HCT116 (cell line): ENCODE measurements around the gene IQSEC3. TPM values are rescaled to one million over a fixed set of nuclear protein-coding genes. Genes with fewer than 3 reads are reported as not detected.

Experiments used
- ATAC-seq: fragments of 200-7000 bp; cut with Tn5 transposase; 2 replicates; pipeline ENCODE4 v1.9.1; 2020; ENCODE audit warnings: mild to moderate bottlenecking, moderate library complexity
- BruUV-seq: library from RNA; stranded (reverse); fragments of 400-500 nt; replicated peaks from 2 replicates; lab custom pipeline; 2021; lab: Mats Ljungman, UMichigan
- CTCF ChIA-PET: fragments of 300-600 bp; sonication (Branson Sonifier 250); formaldehyde crosslinking; loops from one replicate; lab custom pipeline; 2021; ENCODE audit warnings: antibody characterized with exemption; lab: Charles Lee
- POLR2A ChIA-PET: fragments of 300-600, 350-600 bp; sonication (Branson Sonifier 250); formaldehyde crosslinking; loops from one replicate; lab custom pipeline; 2021; ENCODE audit warnings: antibody characterized with exemption; lab: Charles Lee
- RAD21 ChIA-PET, 2 experiments: fragments of 300-600 bp; sonication (Branson Sonifier 250); formaldehyde crosslinking; loops; one replicate each; lab custom pipeline; 2023; ENCODE audit warnings: low total read pairs in 2 of 2; ENCODE audit not compliant: uncharacterized antibody in 2 of 2, unreplicated experiment in 2 of 2, low non-redundant PET in 1 of 2; lab: Charles Lee
- DNase-seq: peaks from one replicate; pipeline ENCODE4 v3.0.0-alpha.2; 2010; ENCODE audit warnings: low read depth, low spot score
- H2AFZ ChIP-seq: fragments of 200-600 bp; shearing (Covaris generic), sonication (generic); 2 replicates; pipeline ENCODE4 v1.6.1; 2017; ENCODE audit warnings: low read depth, mixed run types, mixed read lengths, antibody characterized with exemption, low read length; ENCODE audit not compliant: poor library complexity, severe bottlenecking
- H3K27ac ChIP-seq: 2 replicates; pipeline ENCODE4 v1.5.1; 2012; ENCODE audit warnings: low read depth, low read length
- H3K27me3 ChIP-seq: fragments of 200-600 bp; sonication (generic); 2 replicates; pipeline ENCODE4 v1.6.1; 2016; ENCODE audit warnings: mixed run types, low read length, mixed read lengths; ENCODE audit not compliant: insufficient read depth
- H3K36me3 ChIP-seq, 2 experiments: fragments of 200-500 bp in 1 of 2; fragments of 200-600 bp in 1 of 2; sonication (Bioruptor generic) in 1 of 2; sonication (generic) in 1 of 2; 2 replicates each; pipeline versions ENCODE4 v1.5.1 to v1.6.1; 2014 to 2016; ENCODE audit warnings: low read length in 2 of 2, inconsistent platforms in 1 of 2, mixed read lengths in 1 of 2, mixed run types in 1 of 2; ENCODE audit not compliant: insufficient read depth in 2 of 2, control insufficient read depth in 1 of 2
- H3K4me1 ChIP-seq, 2 experiments: fragments of 200-600 bp in 1 of 2; sonication (generic) in 1 of 2; 2 replicates each; pipeline versions ENCODE4 v1.5.1 to v1.6.1; 2012 to 2017; ENCODE audit warnings: low read length in 2 of 2, inconsistent platforms in 1 of 2, mild to moderate bottlenecking in 1 of 2, mixed read lengths in 1 of 2, mixed run types in 1 of 2, moderate library complexity in 1 of 2; ENCODE audit not compliant: insufficient read depth in 2 of 2, control insufficient read depth in 1 of 2
- H3K4me2 ChIP-seq: fragments of 200-600 bp; sonication (generic); 2 replicates; pipeline ENCODE4 v1.6.1; 2017; ENCODE audit warnings: mixed run types, low read length, mixed read lengths
- H3K4me3 ChIP-seq, 2 experiments: fragments of 200-600 bp in 1 of 2; sonication (generic) in 1 of 2; replicated peaks in 1 of 2; 2 replicates each; pipeline ENCODE4 v1.5.1; 2011 to 2016; ENCODE audit warnings: low read length in 2 of 2, control low read depth in 1 of 2, low read depth in 1 of 2, mild to moderate bottlenecking in 1 of 2, mixed read lengths in 1 of 2, mixed run types in 1 of 2
- H3K79me2 ChIP-seq: fragments of 200-600 bp; sonication (generic); 2 replicates; pipeline ENCODE4 v1.6.1; 2017; ENCODE audit warnings: mild to moderate bottlenecking, mixed run types, low read length, moderate library complexity, mixed read lengths; ENCODE audit not compliant: insufficient read depth
- H3K9ac ChIP-seq: fragments of 200-600 bp; sonication (generic); 2 replicates; pipeline ENCODE4 v1.6.1; 2016; ENCODE audit warnings: low read length, mixed read lengths
- H3K9me2 ChIP-seq: fragments of 200-600 bp; sonication (generic), shearing (Covaris generic); 2 replicates; pipeline ENCODE4 v1.6.1; 2017; ENCODE audit warnings: mixed run types, mild to moderate bottlenecking, moderate library complexity; ENCODE audit not compliant: insufficient read depth
- H3K9me3 ChIP-seq, 2 experiments: fragments of 200-500 bp in 1 of 2; fragments of 200-600 bp in 1 of 2; sonication (Bioruptor generic) in 1 of 2; sonication (generic) in 1 of 2; 2 replicates each; pipeline ENCODE4 v1.6.1; 2014 to 2017; ENCODE audit warnings: low read length in 2 of 2, mixed read lengths in 2 of 2, inconsistent platforms in 1 of 2, low read depth in 1 of 2, mild to moderate bottlenecking in 1 of 2, mixed run types in 1 of 2, moderate library complexity in 1 of 2; ENCODE audit not compliant: control insufficient read depth in 1 of 2, insufficient read depth in 1 of 2
- H4K20me1 ChIP-seq: fragments of 200-600 bp; sonication (generic), shearing (Covaris generic); 2 replicates; pipeline ENCODE4 v1.6.1; 2017; ENCODE audit warnings: mixed run types, mild to moderate bottlenecking, moderate library complexity; ENCODE audit not compliant: insufficient read depth
- ATF3 ChIP-seq: IDR thresholded peaks from 2 replicates; pipeline ENCODE4 v1.6.1; 2012
- CBX3 ChIP-seq: IDR thresholded peaks from 2 replicates; pipeline ENCODE4 v1.6.1; 2012; ENCODE audit warnings: low read depth
- CEBPB ChIP-seq: IDR thresholded peaks from 2 replicates; pipeline ENCODE4 v1.6.1; 2012; ENCODE audit warnings: low read depth
- CTCF ChIP-seq, 3 experiments: fragments of 200-600 bp in 1 of 3; sonication (generic) in 1 of 3; IDR thresholded peaks in 2 of 3; conservative IDR thresholded peaks in 1 of 3; 2 replicates each; pipeline ENCODE4 v1.5.1; 2012 to 2017; ENCODE audit warnings: low read depth in 2 of 3, low read length in 2 of 3, antibody characterized with exemption in 1 of 3, borderline replicate concordance in 1 of 3, control low read depth in 1 of 3, mild to moderate bottlenecking in 1 of 3, mixed read lengths in 1 of 3, mixed run types in 1 of 3, moderate library complexity in 1 of 3; ENCODE audit not compliant: insufficient read depth in 1 of 3
- EGR1 ChIP-seq: IDR thresholded peaks from 2 replicates; pipeline ENCODE4 v1.6.1; 2012; ENCODE audit warnings: low read depth
- ELF1 ChIP-seq: IDR thresholded peaks from 2 replicates; pipeline ENCODE4 v1.6.1; 2012; ENCODE audit warnings: low read depth, borderline replicate concordance
- EZH2 ChIP-seq: fragments of 200-600 bp; sonication (generic); IDR thresholded peaks from 2 replicates; pipeline ENCODE4 v1.6.1; 2017; ENCODE audit warnings: antibody characterized with exemption, mixed run types
- EZH2phosphoT487 ChIP-seq: fragments of 200-600 bp; IDR thresholded peaks from 2 replicates; pipeline ENCODE4 v1.6.1; 2018; ENCODE audit warnings: antibody characterized with exemption, borderline replicate concordance
- FOSL1 ChIP-seq: IDR thresholded peaks from 2 replicates; pipeline ENCODE4 v1.6.1; 2012; ENCODE audit warnings: low read depth
- JUND ChIP-seq: IDR thresholded peaks from 2 replicates; pipeline ENCODE4 v1.6.1; 2012
- MAX ChIP-seq: IDR thresholded peaks from 2 replicates; pipeline ENCODE4 v1.6.1; 2012
- POLR2A ChIP-seq: IDR thresholded peaks from 2 replicates; pipeline ENCODE4 v1.7.0; 2011; ENCODE audit warnings: borderline replicate concordance; ENCODE audit not compliant: insufficient read depth, insufficient read length; ENCODE audit errors: extremely low read depth
- POLR2AphosphoS5 ChIP-seq: IDR thresholded peaks from 2 replicates; pipeline ENCODE4 v1.6.1; 2011; ENCODE audit warnings: mild to moderate bottlenecking, low read depth, low read length, moderate library complexity
- REST ChIP-seq: IDR thresholded peaks from 2 replicates; pipeline ENCODE4 v1.6.1; 2012; ENCODE audit warnings: low read depth
- SIN3A ChIP-seq: IDR thresholded peaks from 2 replicates; pipeline ENCODE4 v1.6.1; 2012; ENCODE audit warnings: low read depth
- SP1 ChIP-seq: IDR thresholded peaks from 2 replicates; pipeline ENCODE4 v1.6.1; 2012; ENCODE audit warnings: low read depth
- TCF7L2 ChIP-seq: IDR thresholded peaks from 2 replicates; pipeline ENCODE4 v1.7.0; 2011; ENCODE audit warnings: borderline replicate concordance, inconsistent platforms; ENCODE audit not compliant: insufficient read depth, insufficient read length; ENCODE audit errors: extremely low read depth
- YY1 ChIP-seq: IDR thresholded peaks from 2 replicates; pipeline ENCODE4 v1.6.1; 2011; ENCODE audit warnings: low read length, low read depth, moderate library complexity, mild to moderate bottlenecking; ENCODE audit not compliant: insufficient replicate concordance; ENCODE audit errors: extremely low read depth
- ZFX ChIP-seq: fragments of 450-650 bp; IDR thresholded peaks from 2 replicates; pipeline ENCODE4 v1.6.1; 2017
- ZNF274 ChIP-seq: fragments of 200-500 bp; sonication (Bioruptor generic); IDR thresholded peaks from 2 replicates; pipeline ENCODE4 v1.6.1; 2014; ENCODE audit warnings: mild to moderate bottlenecking, low read depth, low read length, inconsistent platforms
- intact Hi-C: fragments of 100-400 bp; cut with micrococcal nuclease; formaldehyde crosslinking; loops from 2 replicates; pipeline ENCODE4 v1.10.0; 2022
- total RNA-seq: library from RNA; stranded (reverse); gene quantifications from one replicate; pipeline ENCODE4 v1.2.1, GENCODE V29; 2021; ENCODE audit not compliant: unreplicated experiment

The IQSEC3 gene
- total RNA-seq, 1 experiment from 2014 or later: not detected

DNA sequence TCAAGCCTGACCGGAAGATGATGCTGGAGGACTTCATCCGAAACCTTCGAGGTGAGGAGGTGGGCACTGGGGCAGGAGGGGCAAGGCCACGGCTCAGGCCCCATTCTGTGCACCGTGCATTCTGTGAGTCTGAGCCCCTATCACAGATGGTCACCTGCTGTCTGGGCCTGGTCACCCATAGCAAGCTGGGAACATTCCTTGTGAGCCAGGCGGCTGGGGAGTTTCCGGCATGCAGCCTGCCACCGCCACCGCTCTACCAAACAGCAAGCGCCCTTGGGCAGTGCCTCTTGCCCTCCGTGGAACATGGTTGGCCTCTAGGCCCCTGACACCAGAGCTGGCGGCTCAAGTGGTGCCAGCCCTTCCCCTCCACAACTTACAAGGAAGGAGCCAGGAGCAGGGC lies 91.1 kb downstream of the IQSEC3 start:
- ChIA-PET CTCF (no interaction called here), POLR2A (no interaction called here), RAD21 (no interaction called here)
- no TSS peak for BruUV-seq
- no peaks in the 10 kb centered on the region for H3K79me2 ChIP-seq
- no peaks in the 10 kb centered on the region for H3K36me3 ChIP-seq
- H2AFZ ChIP-seq: no peak overlapping the region
- no peak overlapping the region for H3K4me3 ChIP-seq
- no peaks in the 10 kb centered on the region for H3K9me2 ChIP-seq
- peaks cover 0 to 8% of the 10 kb centered on the region in 2 experiments; a peak in 1 of 4 replicates for H3K4me1 ChIP-seq
- peaks cover 4% of the 10 kb centered on the region; the same call in 1 of the 2 replicates for H3K27me3 ChIP-seq
- intact Hi-C loops: no loop called here
- no peak overlapping the region for H3K9ac ChIP-seq
- H3K9me3 ChIP-seq: no peaks in the 10 kb centered on the region
- TF ChIP-seq YY1 (no peak), ELF1 (no peak), CTCF (IDR thresholded peaks at IDR 0.05 in 2 of 3, conservative IDR thresholded peaks at IDR 0.05 in 1 of 3; ENCODE audit: borderline replicate concordance in 1 of 3, insufficient read depth in 1 of 3, low read depth in 2 of 3, low read length in 2 of 3) (no peak), CEBPB (no peak), SP1 (no peak), FOSL1 (no peak), ATF3 (no peak), MAX (no peak), ZNF274 (no peak), JUND (no peak), REST (no peak), TCF7L2 (no peak), EGR1 (no peak), EZH2 (no peak), CBX3 (no peak), EZH2phosphoT487 (no peak), ZFX (no peak), POLR2A (no peak), POLR2AphosphoS5 (no peak), SIN3A (no peak)
- no peak overlapping the region for H3K4me2 ChIP-seq
- no peak overlapping the region for H3K27ac ChIP-seq
- no peaks in the 10 kb centered on the region for H4K20me1 ChIP-seq
- DNase-seq: no peak
- ATAC-seq: no peak
